SKM-1 treated with dmso at 0.1 percent for 144 hours (cell line): ENCODE measurements around the gene GNG7.
"Not testable (repeated sequence)": the region's sequence is repeated elsewhere in the genome, so short reads cannot be mapped to it uniquely, and the experiment has no call there.

Experiments
- DNase-seq: peaks from one replicate; lab custom pipeline; 2025; ENCODE audit not compliant: unreplicated experiment; lab: John Stamatoyannopoulos, UW

GNG7 gene

DNA sequence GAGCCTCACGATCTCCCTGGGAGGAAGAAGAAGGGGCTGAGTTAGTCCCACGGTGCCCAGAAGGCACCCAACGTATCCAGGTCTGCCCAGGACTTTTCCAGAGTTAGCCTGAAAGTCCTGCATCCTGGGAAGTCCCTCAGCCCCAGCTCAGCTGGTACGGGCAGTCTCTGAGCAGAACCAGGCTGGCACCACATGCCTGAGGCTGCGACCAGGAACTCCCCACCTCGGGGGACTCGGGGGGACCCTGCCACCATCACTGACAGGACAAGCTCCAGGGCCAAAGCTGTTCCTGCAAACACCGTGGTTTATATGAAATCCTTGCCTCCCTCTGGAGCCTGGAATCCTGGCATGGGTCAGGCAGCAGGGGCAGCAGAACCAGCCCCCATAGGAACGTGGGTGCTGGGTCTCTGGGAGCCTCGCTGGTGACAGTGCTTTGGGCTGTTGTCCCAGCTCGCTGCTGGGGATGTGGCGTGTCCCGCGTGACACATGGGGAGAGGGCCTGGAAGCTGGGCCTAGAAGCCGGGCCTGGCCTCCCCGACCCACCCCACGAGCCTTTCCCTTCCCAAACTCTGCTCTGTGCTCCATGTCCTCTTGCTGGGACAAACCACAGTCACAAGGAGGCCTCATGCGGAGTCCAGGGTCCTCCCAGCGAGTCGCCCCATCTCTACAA is 55.5 kb downstream of the GNG7 start:
- DNase-seq: no peak

DNA sequence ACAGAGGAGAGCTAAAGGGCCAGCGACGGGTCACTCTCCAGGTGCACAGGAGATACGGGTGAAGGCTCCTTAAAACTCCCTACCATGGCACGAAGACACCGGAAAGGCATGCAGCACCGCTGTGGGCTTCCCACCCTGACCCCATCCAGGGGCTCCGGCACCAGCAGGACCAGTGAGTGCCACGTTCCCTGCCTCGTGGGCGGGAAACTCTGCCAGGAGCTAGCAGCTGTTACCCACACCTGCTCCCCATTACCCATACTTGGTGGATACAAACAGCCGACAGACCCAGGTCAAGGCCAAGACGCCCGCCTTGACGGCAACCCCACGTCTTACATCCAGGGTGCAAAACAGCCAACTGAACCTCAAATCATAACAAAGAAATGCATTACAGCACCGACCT is 56.7 kb downstream of the GNG7 start:
- DNase-seq: no peak

DNA sequence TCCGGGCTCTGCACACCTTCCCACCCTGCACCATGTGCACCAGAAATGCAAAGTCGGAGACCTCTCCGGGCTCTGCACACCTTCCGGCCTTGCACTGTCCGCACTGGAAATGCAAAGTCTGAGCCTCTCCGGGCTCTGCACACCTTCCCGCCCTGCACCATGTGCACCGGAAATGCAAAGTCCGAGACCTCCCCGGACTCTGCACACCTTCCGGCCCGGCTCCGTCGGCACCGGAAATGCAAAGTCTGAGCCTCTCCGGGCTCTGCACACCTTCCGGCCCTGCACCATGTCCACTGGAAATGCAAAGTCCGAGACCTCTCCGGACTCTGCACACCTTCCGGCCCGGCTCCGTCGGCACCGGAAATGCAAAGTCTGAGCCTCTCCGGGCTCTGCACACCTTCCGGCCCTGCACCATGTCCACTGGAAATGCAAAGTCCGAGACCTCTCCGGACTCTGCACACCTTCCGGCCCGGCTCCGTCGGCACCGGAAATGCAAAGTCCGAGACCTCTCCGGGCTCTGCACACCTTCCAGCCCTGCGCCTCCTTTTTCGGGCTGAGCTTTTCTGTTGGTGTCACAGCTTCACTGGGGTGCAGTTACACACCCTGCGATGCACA is 59.3 kb downstream of the GNG7 start:
- not testable (repeated sequence) for DNase-seq

DNA sequence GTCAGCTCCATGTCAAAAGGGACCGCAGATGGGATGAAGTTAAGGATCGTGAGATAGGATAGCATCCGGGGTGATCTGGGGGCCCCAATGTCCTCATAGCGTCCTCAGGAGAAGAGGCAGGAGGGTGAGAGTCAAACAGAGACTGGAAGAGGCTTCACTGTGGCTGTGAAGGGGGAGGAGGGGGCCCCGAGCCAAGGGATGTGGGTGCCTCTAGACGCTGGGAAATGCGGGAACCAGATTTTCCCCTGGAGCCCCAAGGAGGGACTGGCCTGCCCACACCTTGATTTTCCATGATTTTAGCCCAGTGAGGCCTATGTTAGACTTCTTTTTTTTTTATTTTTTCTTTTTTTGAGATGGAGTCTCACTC is 61.2 kb downstream of the GNG7 start:
- no peak for DNase-seq

GRCh38 chr19:2640563-2641331 is 61.7 kb downstream of the GNG7 start:
- no peak for DNase-seq

GRCh38 chr19:2639999-2640398 is 62.5 kb downstream of the GNG7 start:
- DNase-seq: no peak

DNA sequence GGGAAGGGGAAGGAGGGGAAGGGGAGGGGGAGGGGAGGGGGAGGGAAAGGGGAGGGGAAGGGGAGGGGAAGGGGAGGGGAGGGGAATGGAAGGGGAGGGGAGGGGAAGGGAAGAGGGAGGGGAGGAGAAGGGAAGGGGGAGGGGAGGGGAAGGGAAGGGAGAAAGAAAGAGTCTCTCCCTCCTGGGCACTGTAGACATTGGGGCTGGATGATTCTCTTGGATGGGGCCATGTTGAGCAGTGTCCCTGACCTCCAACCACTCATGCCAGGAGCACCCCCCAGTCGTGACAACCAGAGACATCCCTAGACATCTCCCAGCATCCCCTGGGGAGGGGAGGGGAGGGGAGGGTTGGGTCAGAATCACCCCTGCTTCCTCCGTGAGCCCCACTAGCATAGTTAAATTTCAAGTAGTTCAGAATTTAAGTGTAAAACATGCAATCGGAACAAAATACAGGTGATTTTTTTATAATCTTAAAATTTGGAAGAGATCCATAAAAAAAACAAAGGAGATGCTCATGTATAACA is 64.0 kb downstream of the GNG7 start:
- no peak for DNase-seq

GRCh38 chr19:2636897-2637683 is 65.4 kb downstream of the GNG7 start:
- DNase-seq: peak; percentile 36

DNA sequence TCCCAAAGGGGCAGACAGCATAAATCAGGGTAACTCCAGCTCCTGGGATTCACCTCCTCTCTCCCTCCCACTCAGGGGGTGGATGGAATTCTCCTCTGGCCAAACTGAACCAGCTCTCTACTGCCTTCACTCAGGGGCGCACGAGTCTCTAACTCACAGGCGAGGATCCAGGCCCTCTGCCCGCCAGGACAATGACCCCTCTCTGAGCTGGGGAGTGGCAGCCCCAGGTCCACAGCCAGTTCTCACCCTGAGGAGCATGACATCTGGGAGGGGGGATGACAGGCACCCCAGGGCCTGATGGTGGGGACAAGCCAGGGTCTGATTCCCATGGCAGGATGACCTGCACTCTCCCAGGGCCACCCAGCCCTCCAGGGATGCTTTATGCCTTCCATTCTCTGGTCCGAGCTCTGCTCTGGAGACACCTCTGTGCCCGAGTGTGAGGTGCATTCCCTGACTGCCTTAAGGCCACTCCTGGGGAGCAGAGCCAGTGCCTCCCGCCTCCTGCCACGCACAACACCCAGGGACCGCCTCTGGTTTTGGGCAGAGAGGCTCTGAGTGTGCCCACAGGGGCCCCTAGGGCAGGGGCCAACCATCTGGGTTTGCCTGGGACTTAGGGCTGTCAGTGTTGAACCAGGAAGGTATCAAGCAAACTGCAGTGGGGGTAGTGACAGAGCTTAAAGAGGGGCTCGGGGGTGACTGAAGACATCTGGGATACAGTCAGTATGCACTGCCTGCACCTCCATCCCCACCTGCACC is 66.2 kb downstream of the GNG7 start:
- DNase-seq: no peak

GRCh38 chr19:2634960-2635359 is 67.5 kb downstream of the GNG7 start:
- DNase-seq: no peak

- DNase-seq: peak; percentile 51
Measured at GRCh38 chr19:2634228-2634951, 68.1 kb downstream of the GNG7 start.

DNA sequence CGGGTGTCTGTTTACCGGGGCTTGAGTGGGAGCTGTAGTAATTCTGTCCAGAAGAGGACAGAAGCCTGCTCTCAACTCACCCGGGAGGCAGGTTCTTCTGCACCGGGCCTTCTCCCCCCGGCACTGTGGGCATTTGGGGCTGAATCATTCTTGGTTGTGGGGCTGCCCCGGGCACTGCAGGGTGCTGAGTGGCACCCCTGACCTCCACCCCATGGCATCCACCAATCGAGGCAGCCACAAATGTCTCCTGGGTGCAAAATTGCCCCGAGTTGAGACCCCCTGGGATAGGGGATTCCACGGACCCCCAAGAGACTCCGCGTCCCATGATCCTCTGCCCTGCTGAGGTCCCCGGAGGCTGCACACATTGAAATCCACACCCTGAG is 68.8 kb downstream of the GNG7 start:
- no peak for DNase-seq

DNA sequence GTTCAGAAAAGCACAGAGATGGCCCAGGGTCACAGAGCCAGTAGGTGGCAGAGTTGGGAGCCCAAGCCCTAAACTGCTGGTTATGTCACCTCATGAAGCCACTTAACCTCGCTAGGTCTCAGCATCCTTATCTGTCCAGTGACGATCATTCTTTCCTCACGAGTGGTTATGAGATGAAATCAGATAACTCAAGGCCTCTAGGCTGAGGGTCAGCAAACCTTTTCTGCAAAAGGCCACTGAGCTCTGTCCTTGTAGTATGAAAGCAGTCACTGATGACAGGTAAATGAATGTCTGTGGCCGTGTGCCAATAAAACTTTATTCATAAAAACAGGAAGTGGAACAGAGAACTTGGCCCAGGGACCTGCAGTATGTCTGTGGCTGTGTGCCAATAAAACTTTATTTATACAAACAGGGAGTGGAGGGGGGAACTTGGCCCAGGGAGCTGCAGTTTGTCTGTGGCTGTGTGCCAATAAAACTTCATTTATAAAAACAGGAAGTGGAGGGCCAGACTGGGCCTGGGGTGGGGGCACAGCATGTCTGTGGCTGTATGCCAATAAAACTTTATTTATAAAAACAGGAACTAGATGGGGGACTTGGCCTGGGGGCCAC is 71.2 kb downstream of the GNG7 start:
- DNase-seq: peak; percentile 61

- no peak for DNase-seq
Measured at GRCh38 chr19:2630352-2631001, 72.0 kb downstream of the GNG7 start.

DNA sequence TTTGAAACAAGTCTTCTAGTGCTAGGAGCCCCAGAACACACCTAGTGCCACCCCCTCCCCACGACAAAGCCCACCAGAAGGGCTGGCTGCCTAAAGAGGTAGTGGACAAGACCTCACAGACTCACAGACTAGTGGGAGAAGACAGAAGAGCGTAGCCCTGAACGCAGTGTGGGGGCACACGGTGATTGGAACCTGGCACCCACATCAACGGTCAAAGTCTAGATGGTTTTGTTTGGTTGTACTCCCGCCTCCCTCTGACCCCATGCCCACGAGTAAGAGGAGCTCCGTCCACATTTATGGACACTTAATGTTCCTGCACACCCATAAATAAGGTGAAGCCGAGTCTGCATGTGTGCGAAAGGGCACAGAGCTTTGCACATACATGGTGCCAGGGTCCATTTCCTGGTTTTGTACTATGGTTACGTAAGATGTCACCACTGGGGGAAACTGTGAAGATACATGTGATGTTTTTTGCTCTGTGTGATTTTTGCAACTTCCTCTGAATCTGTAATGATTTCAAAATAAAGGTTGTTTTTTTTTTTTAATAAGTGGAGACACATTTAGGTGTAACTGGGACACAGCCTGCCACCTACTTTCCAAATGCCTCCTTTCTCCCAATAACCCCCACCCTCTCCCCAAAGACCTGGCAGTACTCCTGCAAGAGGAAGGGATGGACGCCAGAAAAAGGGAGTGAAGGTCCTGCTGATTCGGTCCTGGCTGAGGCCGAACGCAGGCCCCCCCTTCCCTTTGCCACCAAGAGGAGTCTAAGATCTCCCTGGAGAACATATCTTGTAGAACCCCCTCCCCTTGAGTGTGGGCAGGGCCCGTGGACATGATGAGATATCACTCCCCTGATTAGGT is 72.8 kb downstream of the GNG7 start:
- peak; percentile 85 for DNase-seq

DNA sequence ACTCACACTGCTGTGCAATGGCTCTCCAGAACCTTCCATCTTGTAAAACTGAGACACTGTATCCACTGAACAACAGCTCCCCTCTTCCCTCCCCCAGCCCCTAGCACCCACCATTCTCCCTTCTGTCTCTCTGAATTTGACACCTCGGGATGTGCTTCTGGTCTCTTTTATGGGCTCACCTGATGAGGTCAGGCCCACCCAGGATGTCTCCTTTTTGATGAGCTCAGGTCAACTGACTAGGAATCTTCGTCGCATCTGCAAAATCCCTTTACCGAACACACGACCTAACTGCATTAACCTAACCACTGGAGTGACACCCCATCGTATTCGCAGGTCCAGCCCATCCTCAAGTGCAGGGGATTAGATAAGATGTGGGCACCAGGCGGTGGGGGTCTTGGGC is 73.9 kb downstream of the GNG7 start:
- DNase-seq: no peak

- no peak for DNase-seq
Measured at GRCh38 chr19:2627855-2628254, 74.6 kb downstream of the GNG7 start.

DNA sequence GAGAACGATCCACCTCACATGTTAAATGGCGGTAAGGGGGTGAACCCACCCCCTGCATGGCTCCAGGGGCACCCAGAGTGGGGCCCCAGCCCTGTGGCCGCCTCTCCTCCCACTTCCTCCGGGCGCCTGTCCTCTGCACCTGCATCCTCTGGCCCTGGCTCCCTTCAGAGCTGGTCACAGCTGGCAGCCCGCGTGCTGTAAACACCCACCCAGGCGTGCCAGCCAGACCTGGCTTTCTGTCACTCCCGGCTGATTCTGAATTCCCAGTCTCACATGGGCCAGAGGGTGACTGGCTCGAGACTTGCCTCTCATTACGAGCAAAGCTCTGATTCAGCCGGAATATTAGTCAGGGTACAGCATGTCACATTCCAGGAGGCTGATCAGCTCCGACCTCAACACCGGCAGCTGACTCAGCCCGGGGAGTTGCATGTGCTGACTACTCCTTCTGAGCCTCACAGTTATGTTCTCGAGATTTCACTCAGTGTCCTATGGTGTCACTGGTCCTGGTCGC is 75.1 kb downstream of the GNG7 start:
- no peak for DNase-seq
